CD4-positive, alpha-beta T cell treated with Interleukin-6 at 100 ng/mL for 8 hours (primary cell): ENCODE results near the gene SYNE2.

Source experiments
- DNase-seq: peaks from one replicate; pipeline ENCODE4 v3.0.0-alpha.2; 2020; ENCODE audit warnings: mixed read lengths, low spot score

SYNE2 gene

DNA sequence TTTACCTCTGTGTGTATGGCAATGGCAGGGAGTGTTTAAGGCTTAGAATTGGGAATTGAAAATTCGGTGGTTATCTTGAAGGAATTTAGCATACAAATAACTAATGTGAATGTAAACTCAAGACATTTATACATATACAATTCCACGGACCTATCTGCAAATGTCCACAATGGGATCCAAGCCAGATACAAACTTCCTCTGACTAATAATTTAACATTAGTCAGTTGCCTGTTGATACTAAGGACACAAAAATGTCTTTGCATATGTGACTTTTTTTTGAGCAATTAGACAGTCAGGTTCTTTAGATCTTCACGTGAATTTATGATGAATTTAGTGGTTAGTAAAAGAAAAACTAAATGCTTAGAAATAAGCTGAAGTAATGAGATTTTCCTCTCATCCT is 400.9 kb downstream of the SYNE2 start:
- no peak for DNase-seq

- DNase-seq = no peak
Measured at GRCh38 chr14:64255756-64256155, 403.0 kb downstream of the SYNE2 start.

GRCh38 chr14:64260418-64260817 is 407.6 kb downstream of the SYNE2 start:
- DNase-seq = no peak

DNA sequence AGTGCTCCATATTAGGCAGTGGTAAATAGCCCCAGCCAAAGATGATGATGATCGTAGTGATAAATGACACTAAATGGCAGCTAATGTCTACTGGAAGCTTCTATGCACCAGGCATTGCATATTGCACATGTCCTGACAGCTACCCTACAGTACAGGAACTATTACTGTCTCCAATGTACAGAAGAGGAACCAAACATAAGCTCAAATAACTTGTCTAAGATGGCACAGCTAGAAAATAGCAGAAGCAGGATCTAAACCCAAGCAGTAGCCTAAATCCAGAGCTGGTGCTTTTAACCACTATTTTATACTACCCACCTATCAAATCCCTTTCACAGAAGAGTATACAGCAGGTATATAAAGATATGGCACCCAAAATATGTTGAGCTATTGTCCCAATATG is 412.4 kb downstream of the SYNE2 start:
- no peak for DNase-seq

DNA sequence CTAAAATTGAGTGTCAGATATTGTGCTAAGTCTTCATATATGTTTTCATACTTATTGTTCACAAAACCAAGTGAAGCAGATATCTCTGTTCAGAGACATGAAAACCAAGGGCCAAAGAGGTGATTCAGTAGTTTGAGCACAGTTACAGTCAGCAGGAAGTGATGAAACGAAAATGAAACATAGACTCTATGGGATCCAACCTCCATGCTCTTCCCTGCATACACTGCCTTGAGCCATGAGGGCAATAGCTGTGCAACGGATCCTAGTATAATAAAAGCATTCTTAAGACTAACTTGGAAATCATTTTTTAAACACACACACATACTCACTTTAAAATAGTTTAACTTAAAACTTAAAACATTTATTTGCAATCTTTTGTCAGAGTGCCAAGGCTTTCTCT is 413.4 kb downstream of the SYNE2 start:
- no peak for DNase-seq

- DNase-seq = no peak
Measured at GRCh38 chr14:64272019-64272418, 419.2 kb downstream of the SYNE2 start.
